NCI-H128 (cell line): ENCODE data around the gene GJA5.

Source experiments
- DNase-seq: peaks from one replicate; lab custom pipeline; 2025; ENCODE audit not compliant: unreplicated experiment; lab: John Stamatoyannopoulos, UW

The GJA5 gene

GRCh38 chr1:147760481-147761260 lies at the start of gene GJA5:
Gene GJA5 (minus strand): TSS chr1:147760602. CDS start chr1:147759238, 1,364 bp downstream.
- DNase-seq: no peak

GRCh38 chr1:147809236-147809635 lies 48.8 kb upstream of the GJA5 start:
- DNase-seq: no peak

DNA sequence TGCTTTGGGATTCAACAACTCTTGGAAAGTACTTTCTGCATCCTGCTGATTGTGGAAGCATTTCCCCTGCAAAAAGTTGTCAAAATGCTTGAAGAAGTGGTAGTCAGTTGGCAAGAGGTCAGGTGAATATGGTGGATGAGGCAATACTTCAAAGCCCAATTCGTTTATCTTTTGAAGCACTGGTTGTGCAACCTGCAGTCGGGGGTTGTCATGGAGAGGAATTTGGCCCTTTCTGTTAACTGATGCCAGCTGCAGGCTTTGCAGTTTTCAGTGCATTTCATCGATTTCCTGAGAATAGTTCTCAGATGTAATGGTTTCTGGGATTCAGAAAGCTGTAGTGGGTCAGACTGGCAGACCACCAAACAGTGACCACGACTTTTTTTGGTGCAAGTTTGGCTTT lies 47.6 kb upstream of the GJA5 start:
- no peak for DNase-seq

DNA sequence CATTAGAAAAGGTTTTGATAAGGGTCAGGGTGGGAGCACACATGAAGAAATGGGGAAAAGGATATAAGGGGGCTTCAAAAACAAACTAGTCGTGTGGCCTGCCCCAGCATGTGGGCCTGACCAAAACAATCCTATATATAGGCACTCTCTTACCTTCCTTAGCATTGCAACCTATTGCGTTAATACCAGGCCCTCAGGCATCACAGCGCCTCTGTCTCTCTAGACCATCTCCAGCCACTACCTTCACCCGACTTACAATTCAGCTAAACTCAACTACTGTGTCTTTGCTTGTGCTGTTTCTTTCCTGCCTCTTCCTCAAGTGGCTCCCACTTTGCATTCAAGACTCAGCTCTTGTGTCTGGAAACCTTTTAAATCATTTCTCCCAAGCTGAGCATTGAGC lies 47.0 kb upstream of the GJA5 start:
- no peak for DNase-seq

DNA sequence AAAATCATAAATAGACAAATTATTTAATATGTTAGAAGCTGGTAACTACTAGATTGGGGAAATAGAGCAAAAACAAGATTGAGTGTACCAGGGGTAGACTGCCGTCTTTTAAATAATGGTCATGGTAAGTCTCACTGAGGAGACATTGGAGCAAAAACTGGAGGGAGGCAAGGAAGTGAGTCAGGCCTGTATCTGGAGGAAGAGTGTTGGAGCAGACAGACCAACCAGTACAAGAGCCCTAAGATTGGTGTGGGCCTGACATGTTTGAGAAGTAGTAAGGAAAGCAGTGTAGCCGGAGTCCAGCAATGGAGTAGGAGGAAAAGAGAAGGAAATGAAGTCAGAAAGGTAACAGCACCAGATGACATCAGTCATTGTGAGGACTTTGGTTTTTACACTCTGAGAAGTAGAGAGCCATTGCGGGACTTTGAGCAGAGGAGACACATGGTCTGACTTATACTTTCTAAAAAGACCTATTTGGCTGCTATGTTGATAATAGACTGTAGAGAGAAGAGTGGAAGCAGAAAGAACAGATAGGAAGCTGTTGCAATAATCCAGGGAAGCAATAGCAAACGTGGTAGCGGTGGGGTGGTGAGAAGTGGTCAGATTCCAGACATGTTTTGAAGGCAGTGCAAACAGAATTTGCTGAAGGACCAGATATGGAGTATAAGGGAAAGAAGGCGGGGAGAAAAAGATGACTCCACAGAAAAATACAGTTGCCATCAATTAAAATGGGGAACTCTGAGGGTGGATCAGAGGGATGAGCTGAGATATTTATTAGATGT lies 44.7 kb upstream of the GJA5 start:
- DNase-seq: no peak

DNA sequence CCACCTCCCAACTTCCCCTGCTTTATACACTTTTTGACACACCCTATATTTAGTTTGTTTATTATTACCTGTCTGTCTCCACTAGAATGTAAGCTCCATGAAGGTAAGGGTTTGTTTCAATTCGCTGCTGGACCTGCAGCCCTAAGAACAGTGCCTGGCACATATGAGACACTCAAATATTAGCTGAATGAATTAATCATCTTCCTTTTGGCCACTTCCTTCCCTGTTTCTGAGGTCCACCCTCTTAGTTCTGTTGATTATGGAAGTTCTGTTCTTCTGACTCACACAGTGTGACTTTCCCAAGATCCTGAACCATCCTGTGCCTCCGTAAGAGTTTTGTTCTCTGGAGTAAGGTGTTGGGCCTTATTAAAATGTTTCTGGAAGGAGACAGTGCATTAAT lies 40.4 kb upstream of the GJA5 start:
- no peak for DNase-seq

- DNase-seq: no peak
Measured at GRCh38 chr1:147798731-147799130, 38.3 kb upstream of the GJA5 start.

DNA sequence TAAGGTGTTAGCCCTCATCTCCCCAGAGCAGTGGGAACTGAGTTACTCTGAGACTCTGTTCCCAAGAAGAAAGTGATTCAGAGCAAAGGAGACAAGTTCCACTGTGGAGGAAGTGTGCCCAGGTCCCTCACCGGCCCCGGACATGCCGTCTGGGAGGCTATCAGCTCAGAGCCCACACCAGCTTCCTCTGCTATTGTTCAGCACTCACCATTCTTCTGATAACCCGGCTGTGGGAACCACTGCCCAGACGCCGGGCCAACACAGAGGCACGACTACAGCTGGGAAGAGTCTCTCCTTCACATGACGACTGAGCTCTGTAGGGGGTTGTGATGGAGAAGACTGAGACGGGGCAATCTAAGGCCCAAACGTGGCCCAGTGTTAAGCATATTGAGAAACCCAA lies 34.2 kb upstream of the GJA5 start:
- DNase-seq: no peak

- DNase-seq: no peak
Measured at GRCh38 chr1:147791876-147792275, 31.5 kb upstream of the GJA5 start.

DNA sequence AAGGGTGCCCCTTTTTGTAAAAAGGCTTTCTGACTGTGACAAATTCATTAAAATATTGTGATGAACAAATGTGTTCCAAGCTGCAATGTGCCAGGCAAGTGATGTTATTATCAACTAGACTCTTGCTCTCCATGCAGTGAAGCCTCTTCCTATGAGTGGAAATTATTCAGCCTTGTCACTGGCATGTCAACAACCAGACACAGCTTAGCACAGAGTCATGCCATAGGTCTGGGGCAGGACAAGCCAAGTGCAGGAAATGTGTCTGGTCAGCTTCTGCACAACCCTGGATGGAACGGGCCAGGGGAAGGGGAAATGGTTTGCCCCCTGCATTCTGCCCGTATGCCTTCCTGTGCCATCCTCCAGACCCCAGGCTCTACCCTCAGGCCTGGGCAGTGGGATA lies 27.4 kb upstream of the GJA5 start:
- DNase-seq: no peak

DNA sequence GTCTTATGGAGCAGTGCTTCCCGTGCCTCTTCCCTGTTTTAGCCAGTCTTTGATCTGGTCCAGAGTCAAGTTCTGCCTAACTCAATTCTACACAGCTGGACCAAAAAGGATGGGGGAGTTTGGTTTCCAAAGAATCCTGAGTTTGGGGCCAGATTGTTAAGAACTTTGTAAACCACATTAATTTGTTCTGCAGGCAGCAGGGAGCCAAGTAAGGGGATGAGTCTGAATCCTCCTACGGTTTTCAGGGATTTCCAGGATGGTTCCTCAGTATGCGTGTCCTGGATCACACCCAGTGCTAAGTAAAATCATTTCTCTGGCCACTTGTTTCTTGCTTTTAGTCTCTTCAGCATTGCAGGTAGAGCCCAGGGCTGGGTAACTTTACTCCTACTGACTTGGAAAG lies 26.1 kb upstream of the GJA5 start:
- no peak for DNase-seq

GRCh38 chr1:147785794-147786506 lies 25.5 kb upstream of the GJA5 start:
- DNase-seq: no peak

GRCh38 chr1:147784941-147785340 lies 24.5 kb upstream of the GJA5 start:
- DNase-seq: no peak

GRCh38 chr1:147781056-147781471 lies 20.7 kb upstream of the GJA5 start:
- DNase-seq: no peak

DNA sequence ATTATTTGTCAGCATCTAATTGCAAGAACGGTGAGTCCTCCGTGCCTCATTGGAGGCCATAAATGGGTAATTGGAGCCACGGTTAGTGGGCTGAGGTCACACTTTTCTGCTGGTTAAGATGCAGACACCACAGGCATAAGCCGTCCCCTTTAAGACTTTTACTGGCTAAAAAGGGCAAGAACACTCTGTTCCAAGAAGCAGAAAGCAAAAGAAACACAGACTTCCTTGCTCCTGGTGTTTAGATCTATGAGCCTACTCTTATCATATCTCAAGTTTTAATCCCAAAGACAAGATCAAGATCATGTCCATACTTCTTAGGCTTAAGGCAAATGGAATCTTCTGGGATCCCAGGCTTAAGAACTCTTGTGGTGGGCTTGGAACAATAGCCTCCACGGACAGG lies 17.3 kb upstream of the GJA5 start:
- DNase-seq: no peak

GRCh38 chr1:147773215-147773715 lies 12.9 kb upstream of the GJA5 start:
- no peak for DNase-seq

DNA sequence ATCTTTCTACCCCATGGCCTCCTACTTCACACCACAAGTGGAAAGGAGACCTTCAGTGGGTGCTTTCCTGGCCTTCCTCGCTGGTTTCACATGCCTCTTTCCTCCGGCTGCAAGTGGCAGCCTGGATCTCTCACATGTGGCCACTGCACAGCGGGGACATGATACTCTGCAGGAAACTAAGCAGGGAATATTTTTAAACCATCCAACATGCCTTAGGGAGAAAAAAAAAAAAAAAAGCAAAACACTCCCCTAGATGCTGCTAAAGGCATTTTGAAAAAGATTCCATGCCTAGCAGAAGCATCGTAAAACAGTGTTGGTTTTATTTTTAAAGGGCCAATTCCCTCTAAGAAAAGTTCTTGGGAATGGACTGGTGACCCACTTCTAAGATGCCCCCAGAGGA lies 12.2 kb upstream of the GJA5 start:
- DNase-seq: no peak

GRCh38 chr1:147771226-147772125 lies 11.1 kb upstream of the GJA5 start:
- DNase-seq: no peak

DNA sequence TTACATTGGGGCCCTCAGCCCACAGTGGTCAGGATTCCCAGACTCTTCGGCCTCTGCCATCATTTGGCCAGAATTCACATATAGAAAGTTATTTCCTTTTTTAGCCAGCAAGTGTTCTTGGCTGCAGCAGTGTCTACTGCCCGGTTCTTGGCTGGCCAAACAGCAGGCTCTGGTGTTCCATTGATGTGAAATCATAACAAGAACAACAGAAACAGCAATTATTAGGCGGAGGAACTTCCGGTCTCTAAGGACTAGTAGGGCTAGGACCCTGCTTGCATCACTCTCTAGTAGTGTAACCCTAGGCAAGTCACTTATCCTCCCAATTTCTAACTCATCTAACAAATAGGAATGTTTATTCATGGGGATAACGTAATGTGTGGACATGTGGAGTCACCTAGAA lies 8.7 kb upstream of the GJA5 start:
- DNase-seq: no peak

GRCh38 chr1:147768582-147768981 lies 8.2 kb upstream of the GJA5 start:
- DNase-seq: no peak

DNA sequence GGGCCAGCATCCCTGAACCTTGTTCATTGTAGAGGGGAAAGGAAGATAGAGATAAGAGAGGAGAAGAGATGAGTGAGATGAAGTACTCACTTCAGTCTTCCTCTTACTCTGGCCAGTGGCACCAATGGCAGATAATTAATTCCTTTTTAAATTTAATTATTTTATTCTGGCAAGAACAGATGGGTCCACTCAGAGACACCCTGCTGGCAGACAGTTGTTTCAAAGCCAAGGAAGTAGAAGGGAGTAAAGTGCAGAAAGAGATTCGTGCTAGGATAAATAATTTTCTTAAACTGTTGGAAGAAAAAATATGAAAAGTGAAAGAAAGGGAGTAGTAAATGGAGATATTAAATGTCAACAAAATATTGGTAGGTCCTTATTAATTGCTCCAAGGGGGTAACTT lies 7.7 kb upstream of the GJA5 start:
- no peak for DNase-seq
